ENCODE measurements around the gene NPY1R.

The NPY1R gene

GRCh38 chr4:163274861-163275260, 57.5 kb downstream of the NPY1R start:
- no peak for DNase-seq
